HepG2 (cell line): ENCODE data around the gene FEM1C. TPM values are rescaled to one million over a fixed set of nuclear protein-coding genes. Genes with fewer than 3 reads are reported as not detected.

ENCODE experiments used
- DNMT3B ChIP-seq: conservative IDR thresholded peaks from 2 replicates; pipeline ENCODE4 v1.6.1; 2016; ENCODE audit warnings: missing biosample characterization, control low read depth
- FOXO1 ChIP-seq: sonication (generic); formaldehyde crosslinking; IDR thresholded peaks from 2 replicates; pipeline ENCODE4 v1.4.0; 2020; ENCODE audit warnings: missing genetic modification reagents
- GTF3A ChIP-seq: sonication (generic); formaldehyde crosslinking; conservative IDR thresholded peaks from 2 replicates; pipeline ENCODE4 v1.4.0; 2020; ENCODE audit warnings: mild to moderate bottlenecking, missing genetic modification reagents
- SP1 ChIP-seq, 2 experiments: fragments of 450-650 bp in 1 of 2; sonication (generic) in 1 of 2; formaldehyde crosslinking in 1 of 2; IDR thresholded peaks; 2 replicates each; pipeline versions ENCODE4 v1.4.0 to v1.6.1; 2016 to 2020; ENCODE audit warnings: missing genetic modification reagents in 1 of 2
- SRY ChIP-seq: sonication (generic); formaldehyde crosslinking; IDR thresholded peaks from 2 replicates; pipeline ENCODE4 v1.8.0; 2022; ENCODE audit warnings: mild to moderate bottlenecking, missing genetic modification reagents
- ZSCAN12 ChIP-seq: sonication (generic); formaldehyde crosslinking; IDR thresholded peaks from 2 replicates; pipeline ENCODE4 v1.9.0; 2021; ENCODE audit warnings: mild to moderate bottlenecking, missing genetic modification reagents
- polyA plus RNA-seq, 8 experiments: library from polyadenylated mRNA; depleted of rRNA in 3 of 8; stranded (reverse) in 7 of 8; unstranded in 1 of 8; fragments of >200 nt; fragmentation: Illumina TruSeq in 4 of 8; extraction: Trizol in 4 of 8; gene quantifications; 2 replicates each; pipeline versions ENCODE4 v1.2.1 to v1.2.3, GENCODE V29; 2011 to 2016; ENCODE audit warnings: low read depth in 4 of 8, missing spikeins in 1 of 8, mixed read lengths in 1 of 8; ENCODE audit not compliant: insufficient read depth in 1 of 8
- total RNA-seq, 5 experiments: library from RNA; depleted of rRNA; stranded (reverse); fragments of >200 nt; fragmentation: Illumina TruSeq; extraction: Trizol; gene quantifications; 2 replicates each; pipeline ENCODE4 v1.2.3, GENCODE V29; 2016; ENCODE audit warnings: low read depth in 1 of 5
- TF ChIP-seq, protein P1 (sequence below): sonication (generic); formaldehyde crosslinking; IDR thresholded peaks from 2 replicates; pipeline ENCODE4 v1.4.0; 2020; ENCODE audit warnings: missing genetic modification reagents, borderline replicate concordance
- TF ChIP-seq, protein P2 (sequence below): sonication (generic); formaldehyde crosslinking; IDR thresholded peaks from 2 replicates; pipeline ENCODE4 v1.5.1; 2020; ENCODE audit warnings: missing genetic modification reagents, mild to moderate bottlenecking, borderline replicate concordance
- TF ChIP-seq, protein P3 (sequence below): sonication (generic); formaldehyde crosslinking; IDR thresholded peaks from 2 replicates; pipeline ENCODE4 v1.4.0; 2020; ENCODE audit warnings: mild to moderate bottlenecking, missing genetic modification reagents
- TF ChIP-seq, protein P4 (sequence below): sonication (generic); formaldehyde crosslinking; IDR thresholded peaks from 2 replicates; pipeline ENCODE4 v1.5.0; 2020; ENCODE audit warnings: mild to moderate bottlenecking, missing genetic modification reagents, borderline replicate concordance

FEM1C gene
- total and polyA plus RNA-seq, 2 of the 13 experiments (the other 11 are each of a cell fraction or from before 2014, with no cell fraction given), result 5.5 to 8.3 TPM

DNA sequence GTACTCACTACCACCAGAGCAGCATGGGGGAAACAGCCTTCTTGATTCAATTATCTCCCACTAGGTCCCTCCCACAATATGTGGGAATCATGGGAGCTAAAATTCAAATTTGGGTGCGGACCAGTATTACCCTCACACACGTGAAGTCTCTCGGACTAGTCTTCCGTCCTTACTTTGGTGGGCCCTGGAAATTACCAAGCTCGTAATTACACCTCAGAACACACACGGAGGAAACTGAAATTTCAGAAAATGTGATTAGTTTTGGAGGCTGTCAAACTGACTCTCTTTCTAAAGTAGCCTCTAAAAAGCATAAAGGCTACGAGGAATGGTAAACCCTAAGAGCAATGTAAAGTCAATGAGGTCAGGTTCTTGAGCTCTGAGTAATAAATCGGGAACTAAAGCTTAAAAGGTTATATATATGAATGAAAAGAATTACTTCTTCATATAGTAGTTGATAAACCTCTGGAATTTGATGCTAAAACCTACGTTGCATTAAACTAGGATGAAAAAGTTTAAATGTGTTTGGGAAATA is 842 bp upstream of the FEM1C start (continued):
- TF ChIP-seq FOXO1, result no peak
- TF ChIP-seq, protein P1, sequence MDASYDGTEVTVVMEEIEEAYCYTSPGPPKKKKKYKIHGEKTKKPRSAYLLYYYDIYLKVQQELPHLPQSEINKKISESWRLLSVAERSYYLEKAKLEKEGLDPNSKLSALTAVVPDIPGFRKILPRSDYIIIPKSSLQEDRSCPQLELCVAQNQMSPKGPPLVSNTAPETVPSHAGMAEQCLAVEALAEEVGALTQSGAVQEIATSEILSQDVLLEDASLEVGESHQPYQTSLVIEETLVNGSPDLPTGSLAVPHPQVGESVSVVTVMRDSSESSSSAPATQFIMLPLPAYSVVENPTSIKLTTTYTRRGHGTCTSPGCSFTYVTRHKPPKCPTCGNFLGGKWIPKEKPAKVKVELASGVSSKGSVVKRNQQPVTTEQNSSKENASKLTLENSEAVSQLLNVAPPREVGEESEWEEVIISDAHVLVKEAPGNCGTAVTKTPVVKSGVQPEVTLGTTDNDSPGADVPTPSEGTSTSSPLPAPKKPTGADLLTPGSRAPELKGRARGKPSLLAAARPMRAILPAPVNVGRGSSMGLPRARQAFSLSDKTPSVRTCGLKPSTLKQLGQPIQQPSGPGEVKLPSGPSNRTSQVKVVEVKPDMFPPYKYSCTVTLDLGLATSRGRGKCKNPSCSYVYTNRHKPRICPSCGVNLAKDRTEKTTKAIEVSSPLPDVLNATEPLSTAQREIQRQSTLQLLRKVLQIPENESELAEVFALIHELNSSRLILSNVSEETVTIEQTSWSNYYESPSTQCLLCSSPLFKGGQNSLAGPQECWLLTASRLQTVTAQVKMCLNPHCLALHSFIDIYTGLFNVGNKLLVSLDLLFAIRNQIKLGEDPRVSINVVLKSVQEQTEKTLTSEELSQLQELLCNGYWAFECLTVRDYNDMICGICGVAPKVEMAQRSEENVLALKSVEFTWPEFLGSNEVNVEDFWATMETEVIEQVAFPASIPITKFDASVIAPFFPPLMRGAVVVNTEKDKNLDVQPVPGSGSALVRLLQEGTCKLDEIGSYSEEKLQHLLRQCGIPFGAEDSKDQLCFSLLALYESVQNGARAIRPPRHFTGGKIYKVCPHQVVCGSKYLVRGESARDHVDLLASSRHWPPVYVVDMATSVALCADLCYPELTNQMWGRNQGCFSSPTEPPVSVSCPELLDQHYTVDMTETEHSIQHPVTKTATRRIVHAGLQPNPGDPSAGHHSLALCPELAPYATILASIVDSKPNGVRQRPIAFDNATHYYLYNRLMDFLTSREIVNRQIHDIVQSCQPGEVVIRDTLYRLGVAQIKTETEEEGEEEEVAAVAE (CRISPR knock-in tag), result 0 out of 2 replicates have a peak, but pooled peaks have one; percentile 4
- no peak for TF ChIP-seq DNMT3B (CRISPR knock-in tag)
- TF ChIP-seq, protein P2, sequence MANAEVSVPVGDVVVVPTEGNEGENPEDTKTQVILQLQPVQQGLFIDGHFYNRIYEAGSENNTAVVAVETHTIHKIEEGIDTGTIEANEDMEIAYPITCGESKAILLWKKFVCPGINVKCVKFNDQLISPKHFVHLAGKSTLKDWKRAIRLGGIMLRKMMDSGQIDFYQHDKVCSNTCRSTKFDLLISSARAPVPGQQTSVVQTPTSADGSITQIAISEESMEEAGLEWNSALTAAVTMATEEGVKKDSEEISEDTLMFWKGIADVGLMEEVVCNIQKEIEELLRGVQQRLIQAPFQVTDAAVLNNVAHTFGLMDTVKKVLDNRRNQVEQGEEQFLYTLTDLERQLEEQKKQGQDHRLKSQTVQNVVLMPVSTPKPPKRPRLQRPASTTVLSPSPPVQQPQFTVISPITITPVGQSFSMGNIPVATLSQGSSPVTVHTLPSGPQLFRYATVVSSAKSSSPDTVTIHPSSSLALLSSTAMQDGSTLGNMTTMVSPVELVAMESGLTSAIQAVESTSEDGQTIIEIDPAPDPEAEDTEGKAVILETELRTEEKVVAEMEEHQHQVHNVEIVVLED, result no peak
- TF ChIP-seq SRY (CRISPR knock-in tag), result no peak
- TF ChIP-seq SP1 (IDR thresholded peaks at IDR 0.05), result no peak
- TF ChIP-seq SP1 (CRISPR knock-in tag; IDR thresholded peaks at IDR 0.05), result no peak
- TF ChIP-seq GTF3A (CRISPR knock-in tag), result no peak
- TF ChIP-seq, protein P3, sequence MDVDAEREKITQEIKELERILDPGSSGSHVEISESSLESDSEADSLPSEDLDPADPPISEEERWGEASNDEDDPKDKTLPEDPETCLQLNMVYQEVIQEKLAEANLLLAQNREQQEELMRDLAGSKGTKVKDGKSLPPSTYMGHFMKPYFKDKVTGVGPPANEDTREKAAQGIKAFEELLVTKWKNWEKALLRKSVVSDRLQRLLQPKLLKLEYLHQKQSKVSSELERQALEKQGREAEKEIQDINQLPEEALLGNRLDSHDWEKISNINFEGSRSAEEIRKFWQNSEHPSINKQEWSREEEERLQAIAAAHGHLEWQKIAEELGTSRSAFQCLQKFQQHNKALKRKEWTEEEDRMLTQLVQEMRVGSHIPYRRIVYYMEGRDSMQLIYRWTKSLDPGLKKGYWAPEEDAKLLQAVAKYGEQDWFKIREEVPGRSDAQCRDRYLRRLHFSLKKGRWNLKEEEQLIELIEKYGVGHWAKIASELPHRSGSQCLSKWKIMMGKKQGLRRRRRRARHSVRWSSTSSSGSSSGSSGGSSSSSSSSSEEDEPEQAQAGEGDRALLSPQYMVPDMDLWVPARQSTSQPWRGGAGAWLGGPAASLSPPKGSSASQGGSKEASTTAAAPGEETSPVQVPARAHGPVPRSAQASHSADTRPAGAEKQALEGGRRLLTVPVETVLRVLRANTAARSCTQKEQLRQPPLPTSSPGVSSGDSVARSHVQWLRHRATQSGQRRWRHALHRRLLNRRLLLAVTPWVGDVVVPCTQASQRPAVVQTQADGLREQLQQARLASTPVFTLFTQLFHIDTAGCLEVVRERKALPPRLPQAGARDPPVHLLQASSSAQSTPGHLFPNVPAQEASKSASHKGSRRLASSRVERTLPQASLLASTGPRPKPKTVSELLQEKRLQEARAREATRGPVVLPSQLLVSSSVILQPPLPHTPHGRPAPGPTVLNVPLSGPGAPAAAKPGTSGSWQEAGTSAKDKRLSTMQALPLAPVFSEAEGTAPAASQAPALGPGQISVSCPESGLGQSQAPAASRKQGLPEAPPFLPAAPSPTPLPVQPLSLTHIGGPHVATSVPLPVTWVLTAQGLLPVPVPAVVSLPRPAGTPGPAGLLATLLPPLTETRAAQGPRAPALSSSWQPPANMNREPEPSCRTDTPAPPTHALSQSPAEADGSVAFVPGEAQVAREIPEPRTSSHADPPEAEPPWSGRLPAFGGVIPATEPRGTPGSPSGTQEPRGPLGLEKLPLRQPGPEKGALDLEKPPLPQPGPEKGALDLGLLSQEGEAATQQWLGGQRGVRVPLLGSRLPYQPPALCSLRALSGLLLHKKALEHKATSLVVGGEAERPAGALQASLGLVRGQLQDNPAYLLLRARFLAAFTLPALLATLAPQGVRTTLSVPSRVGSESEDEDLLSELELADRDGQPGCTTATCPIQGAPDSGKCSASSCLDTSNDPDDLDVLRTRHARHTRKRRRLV (CRISPR knock-in tag), result no peak
- TF ChIP-seq, protein P4, sequence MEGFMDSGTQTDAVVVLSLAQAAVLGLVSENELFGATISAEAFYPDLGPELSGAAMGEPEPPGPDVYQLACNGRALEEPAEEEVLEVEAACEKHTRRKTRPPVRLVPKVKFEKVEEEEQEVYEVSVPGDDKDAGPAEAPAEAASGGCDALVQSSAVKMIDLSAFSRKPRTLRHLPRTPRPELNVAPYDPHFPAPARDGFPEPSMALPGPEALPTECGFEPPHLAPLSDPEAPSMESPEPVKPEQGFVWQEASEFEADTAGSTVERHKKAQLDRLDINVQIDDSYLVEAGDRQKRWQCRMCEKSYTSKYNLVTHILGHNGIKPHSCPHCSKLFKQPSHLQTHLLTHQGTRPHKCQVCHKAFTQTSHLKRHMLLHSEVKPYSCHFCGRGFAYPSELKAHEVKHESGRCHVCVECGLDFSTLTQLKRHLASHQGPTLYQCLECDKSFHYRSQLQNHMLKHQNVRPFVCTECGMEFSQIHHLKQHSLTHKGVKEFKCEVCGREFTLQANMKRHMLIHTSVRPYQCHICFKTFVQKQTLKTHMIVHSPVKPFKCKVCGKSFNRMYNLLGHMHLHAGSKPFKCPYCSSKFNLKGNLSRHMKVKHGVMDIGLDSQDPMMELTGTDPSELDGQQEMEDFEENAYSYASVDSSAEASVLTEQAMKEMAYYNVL (CRISPR knock-in tag), result 0 out of 2 replicates have a peak, but pooled peaks have one; percentile 0
- TF ChIP-seq ZSCAN12 (CRISPR knock-in tag), result no peak
